SK-N-SH treated with all-trans-retinoic acid at 6 μM for 48 hours (cell line): ENCODE results near the gene PCDH8.
A peak's percentile ranks its signal among the peaks of the same experiment; 100 is the strongest.
"Not testable (repeated sequence)": the region's sequence is repeated elsewhere in the genome, so short reads cannot be mapped to it uniquely, and the experiment has no call there.

Experiments
- ATAC-seq: fragments of 200-7000 bp; cut with Tn5 transposase; 3 replicates; pipeline ENCODE4 v1.9.1; 2020; ENCODE audit warnings: mild to moderate bottlenecking, moderate library complexity
- ARNTL ChIP-seq: fragments of 450-650 bp; formaldehyde crosslinking; IDR thresholded peaks from 2 replicates; pipeline ENCODE4 v1.5.0; 2020; ENCODE audit warnings: low read depth, mild to moderate bottlenecking, moderate library complexity, borderline replicate concordance
- BACH2 ChIP-seq: fragments of 250-450 bp; sonication (Bioruptor Pico); IDR thresholded peaks from 2 replicates; pipeline ENCODE4 v1.9.0; 2021; ENCODE audit warnings: mild to moderate bottlenecking, borderline replicate concordance
- CREB5 ChIP-seq: fragments of 250-450 bp; sonication (Bioruptor Pico); IDR thresholded peaks from 2 replicates; pipeline ENCODE4 v1.5.1; 2020; ENCODE audit warnings: low read depth, mild to moderate bottlenecking, moderate library complexity
- CSDC2 ChIP-seq: fragments of 250-450 bp; sonication (Bioruptor Pico); IDR thresholded peaks from 2 replicates; pipeline ENCODE4 v1.5.0; 2020; ENCODE audit warnings: mild to moderate bottlenecking, moderate library complexity
- CSRNP3 ChIP-seq: fragments of 250-450 bp; sonication (Bioruptor Pico); IDR thresholded peaks from 2 replicates; pipeline ENCODE4 v1.5.1; 2021; ENCODE audit warnings: mild to moderate bottlenecking, moderate library complexity
- ESRRG ChIP-seq: fragments of 250-450 bp; sonication (Bioruptor Pico); IDR thresholded peaks from 2 replicates; pipeline ENCODE4 v1.6.1; 2021; ENCODE audit warnings: mild to moderate bottlenecking
- ISL1 ChIP-seq: fragments of 250-450 bp; sonication (Bioruptor Pico); IDR thresholded peaks from 2 replicates; pipeline ENCODE4 v2.1.2; 2022; ENCODE audit warnings: mild to moderate bottlenecking, moderate library complexity
- OSR1 ChIP-seq: fragments of 250-450 bp; sonication (Bioruptor Pico); IDR thresholded peaks from 2 replicates; pipeline ENCODE4 v1.8.0; 2022; ENCODE audit warnings: moderate library complexity, mild to moderate bottlenecking, inconsistent platforms
- PPARA ChIP-seq: fragments of 250-450 bp; sonication (Bioruptor Pico); IDR thresholded peaks from 2 replicates; pipeline ENCODE4 v1.5.0; 2020; ENCODE audit warnings: mild to moderate bottlenecking, borderline replicate concordance
- RARB ChIP-seq: fragments of 250-450 bp; sonication (Bioruptor Pico); IDR thresholded peaks from 2 replicates; pipeline ENCODE4 v1.8.0; 2021; ENCODE audit warnings: mild to moderate bottlenecking, moderate library complexity
- SNAI2 ChIP-seq: fragments of 250-450 bp; sonication (Bioruptor Pico); IDR thresholded peaks from 2 replicates; pipeline ENCODE4 v1.5.0; 2020; ENCODE audit warnings: mild to moderate bottlenecking, moderate library complexity
- TCF4 ChIP-seq: fragments of 250-450 bp; sonication (Bioruptor Pico); IDR thresholded peaks from 2 replicates; pipeline ENCODE4 v1.8.0; 2021; ENCODE audit warnings: mild to moderate bottlenecking, moderate library complexity, borderline replicate concordance
- TSHZ2 ChIP-seq: fragments of 250-450 bp; sonication (Bioruptor Pico); IDR thresholded peaks from 2 replicates; pipeline ENCODE4 v1.5.0; 2020; ENCODE audit warnings: mild to moderate bottlenecking, moderate library complexity
- ZC3H10 ChIP-seq: fragments of 250-450 bp; sonication (Bioruptor Pico); IDR thresholded peaks from 2 replicates; pipeline ENCODE4 v1.5.1; 2021; ENCODE audit warnings: mild to moderate bottlenecking, moderate library complexity
- ZFP3 ChIP-seq: fragments of 250-450 bp; sonication (Bioruptor Pico); IDR thresholded peaks from 2 replicates; pipeline ENCODE4 v1.5.0; 2020; ENCODE audit warnings: mild to moderate bottlenecking, moderate library complexity
- ZFP30 ChIP-seq: fragments of 450-650 bp; formaldehyde crosslinking; IDR thresholded peaks from 2 replicates; pipeline ENCODE4 v1.5.0; 2022; ENCODE audit warnings: mild to moderate bottlenecking, moderate library complexity
- ZNF565 ChIP-seq: fragments of 450-650 bp; formaldehyde crosslinking; conservative IDR thresholded peaks from 2 replicates; pipeline ENCODE4 v1.5.0; 2020; ENCODE audit warnings: low read depth, mild to moderate bottlenecking, moderate library complexity
- ZNF70 ChIP-seq: fragments of 450-650 bp; formaldehyde crosslinking; IDR thresholded peaks from 2 replicates; pipeline ENCODE4 v1.5.0; 2020; ENCODE audit warnings: mild to moderate bottlenecking, moderate library complexity
- ZNF8 ChIP-seq: fragments of 450-650 bp; formaldehyde crosslinking; IDR thresholded peaks from 2 replicates; pipeline ENCODE4 v1.5.0; 2020; ENCODE audit warnings: mild to moderate bottlenecking, moderate library complexity

PCDH8 gene

GRCh38 chr13:52827839-52828238, 20.6 kb downstream of the PCDH8 start:
- ATAC-seq = peak; percentile 38; the same call in 1 of the 3 replicates
- TF ChIP-seq SNAI2 (CRISPR knock-in tag) (no peak), TCF4 (peak; percentile 91), RARB (CRISPR knock-in tag) (no peak), TSHZ2 (0 out of 2 replicates have a peak, but pooled peaks have one; percentile 50)

GRCh38 chr13:52817886-52818285, 30.6 kb downstream of the PCDH8 start:
- ATAC-seq = not testable (repeated sequence)

GRCh38 chr13:52815330-52815729, 33.1 kb downstream of the PCDH8 start:
- ATAC-seq = no peak
- TF ChIP-seq CREB5 (CRISPR knock-in tag) (no peak), BACH2 (CRISPR knock-in tag) (no peak), OSR1 (no peak), ISL1 (CRISPR knock-in tag) (no peak), SNAI2 (CRISPR knock-in tag) (no peak), TSHZ2 (no peak), TCF4 (no peak), ESRRG (no peak), ZNF565 (no peak), ZFP30 (CRISPR knock-in tag) (no peak), ZNF70 (CRISPR knock-in tag) (no peak), ZFP3 (CRISPR knock-in tag) (no peak), ZNF8 (CRISPR knock-in tag) (no peak), CSDC2 (CRISPR knock-in tag) (no peak), PPARA (no peak)

GRCh38 chr13:52812941-52813340, 35.5 kb downstream of the PCDH8 start:
- TF ChIP-seq ZNF8 (CRISPR knock-in tag) (no peak), ARNTL (CRISPR knock-in tag) (no peak), ZC3H10 (CRISPR knock-in tag) (no peak), ISL1 (CRISPR knock-in tag) (no peak), RARB (CRISPR knock-in tag) (no peak), ESRRG (no peak), CSDC2 (CRISPR knock-in tag) (no peak), ZNF565 (no peak), TSHZ2 (no peak), CSRNP3 (CRISPR knock-in tag) (no peak), BACH2 (CRISPR knock-in tag) (no peak), ZFP30 (CRISPR knock-in tag) (no peak), CREB5 (CRISPR knock-in tag) (no peak)
- no peak for ATAC-seq
